Measurements from ENCODE around the gene MICAL2. TPM values are rescaled to one million over a fixed set of nuclear protein-coding genes. Genes with fewer than 3 reads are reported as not detected.

MICAL2 gene
- total RNA-seq, 1 donor from 2014 or later: 21.7 TPM

- no peak overlapping the region for H3K27ac Mint-ChIP-seq (ENCODE audit: unreplicated experiment)
Observed at GRCh38 chr11:12273618-12273995, 163.2 kb downstream of the MICAL2 start.

GRCh38 chr11:12274056-12274455 is 163.7 kb downstream of the MICAL2 start:
- DNase-seq (ENCODE audit: low spot score): no peak
- no peak for TF ChIP-seq CTCF (IDR thresholded peaks at IDR 0.05; ENCODE audit: unreplicated experiment)
- peaks cover 10% of the 10 kb centered on the region for H3K27me3 Mint-ChIP-seq (ENCODE audit: unreplicated experiment)
- peaks cover 7% of the 10 kb centered on the region for H3K36me3 Mint-ChIP-seq (ENCODE audit: low read depth, unreplicated experiment)
- H3K4me3 Mint-ChIP-seq (ENCODE audit: unreplicated experiment): no peak overlapping the region
- H3K27ac Mint-ChIP-seq (ENCODE audit: unreplicated experiment): no peak overlapping the region
- no peaks in the 10 kb centered on the region for H3K9me3 Mint-ChIP-seq (ENCODE audit: unreplicated experiment)
- H3K4me1 Mint-ChIP-seq (ENCODE audit: unreplicated experiment): peaks cover 11% of the 10 kb centered on the region

More at GRCh38 chr11:12273618-12273995, 163.2 kb downstream of the MICAL2 start:
- TF ChIP-seq CTCF (IDR thresholded peaks at IDR 0.05; ENCODE audit: unreplicated experiment): no peak
- no peak for DNase-seq (ENCODE audit: low spot score)
- Mint-ChIP-seq H3K27me3 (ENCODE audit: unreplicated experiment) (peaks cover 10% of the 10 kb centered on the region), H3K4me3 (ENCODE audit: unreplicated experiment) (no peak overlapping the region), H3K4me1 (ENCODE audit: unreplicated experiment) (peaks cover 15% of the 10 kb centered on the region), H3K9me3 (ENCODE audit: unreplicated experiment) (no peaks in the 10 kb centered on the region), H3K36me3 (ENCODE audit: low read depth, unreplicated experiment) (peaks cover 7% of the 10 kb centered on the region)

- H3K4me1 Mint-ChIP-seq (ENCODE audit: unreplicated experiment): peaks cover 7% of the 10 kb centered on the region
- peak overlapping the region; percentile 59 for H3K27ac Mint-ChIP-seq (ENCODE audit: unreplicated experiment)
- no peaks in the 10 kb centered on the region for H3K9me3 Mint-ChIP-seq (ENCODE audit: unreplicated experiment)
- peaks cover 7% of the 10 kb centered on the region for H3K36me3 Mint-ChIP-seq (ENCODE audit: low read depth, unreplicated experiment)
- DNase-seq (ENCODE audit: low spot score): no peak
- peaks cover 11% of the 10 kb centered on the region for H3K27me3 Mint-ChIP-seq (ENCODE audit: unreplicated experiment)
- H3K4me3 Mint-ChIP-seq (ENCODE audit: unreplicated experiment): no peak overlapping the region
- TF ChIP-seq CTCF (IDR thresholded peaks at IDR 0.05; ENCODE audit: unreplicated experiment): no peak
Observed at GRCh38 chr11:12274558-12275197, 164.3 kb downstream of the MICAL2 start.

GRCh38 chr11:12275818-12276217 is 165.4 kb downstream of the MICAL2 start:
- DNase-seq (ENCODE audit: low spot score): no peak
- Mint-ChIP-seq H3K27me3 (ENCODE audit: unreplicated experiment) (peaks cover 7% of the 10 kb centered on the region), H3K4me1 (ENCODE audit: unreplicated experiment) (peaks cover 7% of the 10 kb centered on the region), H3K36me3 (ENCODE audit: low read depth, unreplicated experiment) (peaks cover 7% of the 10 kb centered on the region), H3K9me3 (ENCODE audit: unreplicated experiment) (no peaks in the 10 kb centered on the region), H3K4me3 (ENCODE audit: unreplicated experiment) (no peak overlapping the region), H3K27ac (ENCODE audit: unreplicated experiment) (no peak overlapping the region)
- no peak for TF ChIP-seq CTCF (IDR thresholded peaks at IDR 0.05; ENCODE audit: unreplicated experiment)

GRCh38 chr11:12276356-12276755 is 166.0 kb downstream of the MICAL2 start:
- peaks cover 7% of the 10 kb centered on the region for H3K27me3 Mint-ChIP-seq (ENCODE audit: unreplicated experiment)
- peaks cover 7% of the 10 kb centered on the region for H3K36me3 Mint-ChIP-seq (ENCODE audit: low read depth, unreplicated experiment)
- no peak overlapping the region for H3K27ac Mint-ChIP-seq (ENCODE audit: unreplicated experiment)
- no peak overlapping the region for H3K4me3 Mint-ChIP-seq (ENCODE audit: unreplicated experiment)
- no peak for DNase-seq (ENCODE audit: low spot score)
- no peak for TF ChIP-seq CTCF (IDR thresholded peaks at IDR 0.05; ENCODE audit: unreplicated experiment)
- peaks cover 7% of the 10 kb centered on the region for H3K4me1 Mint-ChIP-seq (ENCODE audit: unreplicated experiment)
- H3K9me3 Mint-ChIP-seq (ENCODE audit: unreplicated experiment): no peaks in the 10 kb centered on the region
